ENCODE results near the gene EIPR1. TPM values are rescaled to one million over a fixed set of nuclear protein-coding genes. Genes with fewer than 3 reads are reported as not detected.
A peak's percentile ranks its signal among the peaks of the same experiment; 100 is the strongest.

The EIPR1 gene
- total RNA-seq, 1 donor from 2014 or later = 27.8 TPM

DNA sequence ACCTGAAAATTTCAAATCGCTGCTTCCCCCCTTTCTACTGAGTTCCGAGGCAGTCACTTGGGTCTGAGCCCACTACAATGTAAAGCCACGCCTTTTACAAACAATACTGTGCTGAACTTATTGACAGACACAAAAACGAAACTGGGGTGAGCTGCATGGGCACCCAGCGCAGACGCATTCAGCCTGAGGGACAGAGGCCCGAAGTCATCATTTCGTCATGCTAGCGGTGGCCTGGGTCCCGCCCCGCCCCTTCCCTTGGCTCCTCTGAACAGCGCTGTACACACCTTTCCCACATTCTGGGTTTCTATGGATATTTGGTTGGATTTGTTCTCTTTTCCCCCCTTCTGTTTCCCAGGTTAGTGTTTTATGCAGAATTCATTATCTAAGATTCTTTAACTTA is 71.7 kb downstream of the EIPR1 start:
- Histone ChIP-seq H3K4me1 (ENCODE audit: insufficient read depth, low read length) (peaks cover 4% of the 10 kb centered on the region), H3K4me2 (ENCODE audit: low read length) (no peak overlapping the region), H3K27ac (ENCODE audit: low read depth, low read length) (no peak overlapping the region), H3K27me3 (ENCODE audit: insufficient read depth, low read length) (no peaks in the 10 kb centered on the region), H3K36me3 (ENCODE audit: insufficient read depth, low read length) (no peaks in the 10 kb centered on the region), H2AFZ (ENCODE audit: low read depth, low read length) (no peak overlapping the region), H3K4me3 (ENCODE audit: insufficient read depth, low read depth, low read length) (no peak overlapping the region), H3K79me2 (ENCODE audit: insufficient read depth, low read length) (peaks cover 12% of the 10 kb centered on the region), H3K9ac (ENCODE audit: low read length) (no peak overlapping the region), H3K9me3 (ENCODE audit: insufficient read depth, low read depth, low read length) (no peaks in the 10 kb centered on the region), H4K20me1 (ENCODE audit: insufficient read depth, low read length) (peaks cover 10% of the 10 kb centered on the region)
- DNase-seq (ENCODE audit: low read depth) (no peak), FAIRE-seq (no peak)
- TF ChIP-seq, protein P1, sequence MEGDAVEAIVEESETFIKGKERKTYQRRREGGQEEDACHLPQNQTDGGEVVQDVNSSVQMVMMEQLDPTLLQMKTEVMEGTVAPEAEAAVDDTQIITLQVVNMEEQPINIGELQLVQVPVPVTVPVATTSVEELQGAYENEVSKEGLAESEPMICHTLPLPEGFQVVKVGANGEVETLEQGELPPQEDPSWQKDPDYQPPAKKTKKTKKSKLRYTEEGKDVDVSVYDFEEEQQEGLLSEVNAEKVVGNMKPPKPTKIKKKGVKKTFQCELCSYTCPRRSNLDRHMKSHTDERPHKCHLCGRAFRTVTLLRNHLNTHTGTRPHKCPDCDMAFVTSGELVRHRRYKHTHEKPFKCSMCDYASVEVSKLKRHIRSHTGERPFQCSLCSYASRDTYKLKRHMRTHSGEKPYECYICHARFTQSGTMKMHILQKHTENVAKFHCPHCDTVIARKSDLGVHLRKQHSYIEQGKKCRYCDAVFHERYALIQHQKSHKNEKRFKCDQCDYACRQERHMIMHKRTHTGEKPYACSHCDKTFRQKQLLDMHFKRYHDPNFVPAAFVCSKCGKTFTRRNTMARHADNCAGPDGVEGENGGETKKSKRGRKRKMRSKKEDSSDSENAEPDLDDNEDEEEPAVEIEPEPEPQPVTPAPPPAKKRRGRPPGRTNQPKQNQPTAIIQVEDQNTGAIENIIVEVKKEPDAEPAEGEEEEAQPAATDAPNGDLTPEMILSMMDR (IDR thresholded peaks at IDR 0.05; ENCODE audit: insufficient read depth, low read depth, low read length) = no peak
- no peak for TF ChIP-seq EZH2 (IDR thresholded peaks at IDR 0.05; ENCODE audit: insufficient read depth, low read length)
- Mint-ChIP-seq H3K9me3 (ENCODE audit: unreplicated experiment) (no peaks in the 10 kb centered on the region), H3K4me1 (ENCODE audit: low read depth, unreplicated experiment) (peaks cover 12% of the 10 kb centered on the region), H3K27me3 (ENCODE audit: low read depth, unreplicated experiment) (no peaks in the 10 kb centered on the region), H3K4me3 (ENCODE audit: unreplicated experiment) (no peak overlapping the region), H3K27ac (ENCODE audit: unreplicated experiment) (no peak overlapping the region), H3K36me3 (ENCODE audit: low read depth, unreplicated experiment) (peaks cover 2% of the 10 kb centered on the region)

DNA sequence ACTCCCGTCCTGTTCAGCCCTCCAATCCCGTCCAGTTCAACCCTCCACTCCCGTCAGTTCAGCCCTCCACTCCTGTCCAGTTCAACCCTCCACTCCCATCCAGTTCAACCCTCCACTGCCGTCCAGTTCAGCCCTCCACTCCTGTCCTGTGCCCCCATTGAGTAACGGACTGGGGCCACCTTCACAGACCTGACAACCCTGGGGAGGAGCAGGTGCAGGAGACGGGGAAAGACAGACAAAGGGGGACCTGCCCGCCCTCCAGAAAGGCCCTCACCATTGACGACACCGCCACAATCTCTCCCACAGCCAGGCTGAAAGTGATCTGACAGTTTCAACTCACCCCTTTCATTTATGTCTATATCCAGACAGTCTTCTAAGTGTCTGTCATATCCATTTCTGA is 72.2 kb downstream of the EIPR1 start:
- Histone ChIP-seq H3K9me3 (ENCODE audit: insufficient read depth, low read depth, low read length) (no peaks in the 10 kb centered on the region), H3K79me2 (ENCODE audit: insufficient read depth, low read length) (peaks cover 12% of the 10 kb centered on the region), H3K4me3 (ENCODE audit: insufficient read depth, low read depth, low read length) (no peak overlapping the region), H3K4me2 (ENCODE audit: low read length) (no peak overlapping the region), H4K20me1 (ENCODE audit: insufficient read depth, low read length) (peaks cover 10% of the 10 kb centered on the region), H3K27me3 (ENCODE audit: insufficient read depth, low read length) (no peaks in the 10 kb centered on the region), H3K4me1 (ENCODE audit: insufficient read depth, low read length) (peaks cover 4% of the 10 kb centered on the region), H2AFZ (ENCODE audit: low read depth, low read length) (no peak overlapping the region), H3K36me3 (ENCODE audit: insufficient read depth, low read length) (no peaks in the 10 kb centered on the region), H3K27ac (ENCODE audit: low read depth, low read length) (no peak overlapping the region), H3K9ac (ENCODE audit: low read length) (no peak overlapping the region)
- TF ChIP-seq, protein P1 (IDR thresholded peaks at IDR 0.05; ENCODE audit: insufficient read depth, low read depth, low read length) = no peak
- no peak for TF ChIP-seq EZH2 (IDR thresholded peaks at IDR 0.05; ENCODE audit: insufficient read depth, low read length)
- H3K27me3 Mint-ChIP-seq (ENCODE audit: low read depth, unreplicated experiment) = no peaks in the 10 kb centered on the region
- H3K4me3 Mint-ChIP-seq (ENCODE audit: unreplicated experiment) = no peak overlapping the region
- peaks cover 2% of the 10 kb centered on the region for H3K36me3 Mint-ChIP-seq (ENCODE audit: low read depth, unreplicated experiment)
- H3K27ac Mint-ChIP-seq (ENCODE audit: unreplicated experiment) = no peak overlapping the region
- no peak for FAIRE-seq
- H3K4me1 Mint-ChIP-seq (ENCODE audit: low read depth, unreplicated experiment) = peaks cover 17% of the 10 kb centered on the region
- DNase-seq (ENCODE audit: low read depth) = no peak
- H3K9me3 Mint-ChIP-seq (ENCODE audit: unreplicated experiment) = no peaks in the 10 kb centered on the region

DNA sequence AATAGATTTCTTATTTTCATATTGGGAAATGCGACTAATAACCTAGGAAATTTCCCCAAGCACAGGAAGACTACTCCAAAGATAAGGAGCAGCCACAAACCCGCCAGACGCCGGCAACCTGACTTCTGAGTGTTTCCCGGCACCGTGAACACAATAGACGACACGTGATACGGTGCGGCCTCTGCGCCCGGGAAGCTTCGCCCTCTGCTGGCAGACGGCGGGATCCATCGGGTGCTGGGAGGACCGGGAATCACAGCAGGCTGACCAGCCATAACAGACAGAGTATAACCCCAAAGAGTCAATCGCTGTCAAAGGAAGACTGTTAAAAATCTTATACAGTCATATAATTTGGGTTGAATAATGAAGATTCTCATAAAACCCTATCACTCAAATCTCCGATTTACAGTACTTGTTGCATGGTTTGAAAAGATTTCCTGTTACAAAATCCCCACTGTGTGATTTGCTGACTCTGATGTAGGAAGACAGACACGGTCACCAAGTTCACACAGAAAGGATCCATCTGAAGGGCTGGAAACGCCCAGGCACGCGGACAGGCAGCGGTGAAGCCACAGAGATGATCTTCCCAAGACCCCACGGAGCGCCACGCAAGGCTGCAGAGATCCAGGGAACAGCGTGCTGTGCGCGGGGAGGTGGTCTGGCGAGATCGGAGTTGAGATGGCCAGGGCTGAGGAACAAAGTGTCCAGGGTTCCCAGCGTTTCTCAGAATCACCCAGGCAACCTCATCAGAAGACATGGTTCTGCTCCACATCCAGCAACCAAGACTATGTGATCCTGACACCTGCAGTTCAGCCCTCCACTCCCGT is 73.8 kb downstream of the EIPR1 start:
- Histone ChIP-seq H3K27ac (ENCODE audit: low read depth, low read length) (peak overlapping the region; percentile 36), H3K4me3 (ENCODE audit: insufficient read depth, low read depth, low read length) (no peak overlapping the region), H2AFZ (ENCODE audit: low read depth, low read length) (peak overlapping the region; percentile 79), H3K4me2 (ENCODE audit: low read length) (peak overlapping the region; percentile 83), H3K36me3 (ENCODE audit: insufficient read depth, low read length) (no peaks in the 10 kb centered on the region), H4K20me1 (ENCODE audit: insufficient read depth, low read length) (peaks cover 15% of the 10 kb centered on the region), H3K27me3 (ENCODE audit: insufficient read depth, low read length) (no peaks in the 10 kb centered on the region), H3K4me1 (ENCODE audit: insufficient read depth, low read length) (peaks cover 4% of the 10 kb centered on the region), H3K79me2 (ENCODE audit: insufficient read depth, low read length) (peaks cover 4% of the 10 kb centered on the region), H3K9ac (ENCODE audit: low read length) (peak overlapping the region; percentile 68), H3K9me3 (ENCODE audit: insufficient read depth, low read depth, low read length) (no peaks in the 10 kb centered on the region)
- Mint-ChIP-seq H3K4me3 (ENCODE audit: unreplicated experiment) (no peak overlapping the region), H3K27ac (ENCODE audit: unreplicated experiment) (peak overlapping the region; percentile 71), H3K36me3 (ENCODE audit: low read depth, unreplicated experiment) (peaks cover 3% of the 10 kb centered on the region), H3K27me3 (ENCODE audit: low read depth, unreplicated experiment) (no peaks in the 10 kb centered on the region), H3K9me3 (ENCODE audit: unreplicated experiment) (no peaks in the 10 kb centered on the region), H3K4me1 (ENCODE audit: low read depth, unreplicated experiment) (peaks cover 25% of the 10 kb centered on the region)
- no peak for FAIRE-seq
- TF ChIP-seq, protein P1 (IDR thresholded peaks at IDR 0.05; ENCODE audit: insufficient read depth, low read depth, low read length) = peak; percentile 90
- no peak for TF ChIP-seq EZH2 (IDR thresholded peaks at IDR 0.05; ENCODE audit: insufficient read depth, low read length)
- peak; percentile 69 for DNase-seq (ENCODE audit: low read depth)
